IMR-90 (cell line): ENCODE results near the gene PSMD2. TPM values are rescaled to one million over a fixed set of nuclear protein-coding genes. Genes with fewer than 3 reads are reported as not detected.

Experiments
- ATAC-seq: fragments of 200-7000 bp; cut with Tn5 transposase; 2 replicates; pipeline ENCODE4 v1.9.1; 2020; ENCODE audit warnings: low read depth, mild to moderate bottlenecking, moderate library complexity
- BruUV-seq: library from RNA; stranded (reverse); fragments of 400-500 nt; replicated peaks from 2 replicates; lab custom pipeline; 2021; lab: Mats Ljungman, UMichigan
- CTCF ChIA-PET: fragments of 300-600 bp; formaldehyde crosslinking; extraction: SDS; loops from one replicate; lab custom pipeline; 2021; ENCODE audit warnings: antibody characterized with exemption; lab: Yijun Ruan, JAX
- POLR2A ChIA-PET: fragments of 300-600 bp; sonication (Branson Sonifier 250); formaldehyde crosslinking; loops from one replicate; lab custom pipeline; 2022; ENCODE audit warnings: antibody characterized with exemption; ENCODE audit not compliant: unreplicated experiment; lab: Charles Lee
- DNase-seq: peaks from one replicate; pipeline ENCODE4 v3.0.0; 2013
- H2AFZ ChIP-seq: replicated peaks from 2 replicates; pipeline ENCODE3; 2013; ENCODE audit warnings: low read length, mild to moderate bottlenecking; ENCODE audit not compliant: poor library complexity
- H2AK5ac ChIP-seq: 2 replicates; pipeline ENCODE4 v1.6.1; 2013; ENCODE audit warnings: low read depth, low read length, inconsistent platforms
- H2AK9ac ChIP-seq: replicated peaks from 2 replicates; pipeline ENCODE3; 2013; ENCODE audit warnings: mild to moderate bottlenecking, low read depth, low read length, moderate library complexity; ENCODE audit not compliant: poor library complexity
- H2BK120ac ChIP-seq: 2 replicates; pipeline ENCODE4 v1.6.1; 2013; ENCODE audit warnings: low read depth, low read length, inconsistent platforms
- H2BK15ac ChIP-seq: 3 replicates; pipeline ENCODE4 v1.6.1; 2013; ENCODE audit warnings: low read depth, low read length, inconsistent platforms
- H2BK20ac ChIP-seq: 2 replicates; pipeline ENCODE4 v1.6.1; 2013; ENCODE audit warnings: low read depth, mild to moderate bottlenecking, inconsistent platforms, low read length, moderate library complexity
- H2BK5ac ChIP-seq: 2 replicates; pipeline ENCODE4 v1.6.1; 2013; ENCODE audit warnings: mild to moderate bottlenecking, low read depth, low read length, inconsistent platforms; ENCODE audit not compliant: poor library complexity, severe bottlenecking
- H3K14ac ChIP-seq: replicated peaks from 2 replicates; pipeline ENCODE4 v1.6.1; 2013; ENCODE audit warnings: low read depth, low read length, inconsistent platforms
- H3K18ac ChIP-seq: 2 replicates; pipeline ENCODE4 v1.6.1; 2013; ENCODE audit warnings: low read depth, low read length, control low read depth
- H3K23ac ChIP-seq: 2 replicates; pipeline ENCODE4 v1.6.1; 2013; ENCODE audit warnings: low read depth, low read length, inconsistent platforms
- H3K27ac ChIP-seq: 2 replicates; pipeline ENCODE4 v1.5.1; 2013; ENCODE audit warnings: mild to moderate bottlenecking, control low read depth, low read length; ENCODE audit not compliant: insufficient read depth
- H3K27me3 ChIP-seq: 2 replicates; pipeline ENCODE4 v1.6.1; 2013; ENCODE audit warnings: low read length; ENCODE audit not compliant: control insufficient read depth, insufficient read depth
- H3K36me3 ChIP-seq: 2 replicates; pipeline ENCODE4 v1.6.1; 2013; ENCODE audit warnings: low read length, mixed read lengths; ENCODE audit not compliant: control insufficient read depth, insufficient read depth
- H3K4ac ChIP-seq: 2 replicates; pipeline ENCODE4 v1.6.1; 2013; ENCODE audit warnings: low read depth, low read length, inconsistent platforms
- H3K4me1 ChIP-seq: 2 replicates; pipeline ENCODE4 v1.6.1; 2013; ENCODE audit warnings: low read length, mixed read lengths; ENCODE audit not compliant: control insufficient read depth, insufficient read depth
- H3K4me2 ChIP-seq: 2 replicates; pipeline ENCODE4 v1.6.1; 2013; ENCODE audit warnings: low read depth, mild to moderate bottlenecking, control low read depth, low read length, moderate library complexity
- H3K4me3 ChIP-seq: 2 replicates; pipeline ENCODE4 v1.5.1; 2013; ENCODE audit warnings: low read depth, mild to moderate bottlenecking, control low read depth, low read length, moderate library complexity; ENCODE audit not compliant: insufficient read depth
- H3K56ac ChIP-seq: 2 replicates; pipeline ENCODE4 v1.6.1; 2013; ENCODE audit warnings: low read length, inconsistent platforms; ENCODE audit not compliant: insufficient read depth; ENCODE audit errors: extremely low read depth
- H3K79me1 ChIP-seq, 2 experiments: 2 replicates each; pipeline ENCODE4 v1.6.1; 2013; ENCODE audit warnings: low read length in 2 of 2, inconsistent platforms in 1 of 2, low read depth in 1 of 2
- H3K9ac ChIP-seq: 2 replicates; pipeline ENCODE4 v1.6.1; 2013; ENCODE audit warnings: low read depth, low read length, control low read depth
- H3K9me1 ChIP-seq: 2 replicates; pipeline ENCODE4 v1.6.1; 2013; ENCODE audit warnings: low read length, inconsistent platforms; ENCODE audit not compliant: insufficient read depth
- H3K9me3 ChIP-seq: 2 replicates; pipeline ENCODE4 v1.6.1; 2013; ENCODE audit warnings: low read length; ENCODE audit not compliant: control insufficient read depth, insufficient read depth
- H4K20me1 ChIP-seq: 2 replicates; pipeline ENCODE4 v1.6.1; 2013; ENCODE audit warnings: low read length, inconsistent platforms; ENCODE audit not compliant: insufficient read depth
- H4K5ac ChIP-seq: 2 replicates; pipeline ENCODE4 v1.6.1; 2013; ENCODE audit warnings: mild to moderate bottlenecking, low read depth, low read length, control low read depth
- H4K8ac ChIP-seq, 2 experiments: 2 replicates each; pipeline ENCODE4 v1.6.1; 2013; ENCODE audit warnings: low read depth in 2 of 2, low read length in 2 of 2, control low read depth in 1 of 2, inconsistent platforms in 1 of 2
- H4K91ac ChIP-seq: 2 replicates; pipeline ENCODE4 v1.6.1; 2013; ENCODE audit warnings: low read depth, low read length, inconsistent platforms; ENCODE audit not compliant: insufficient read depth
- BHLHE40 ChIP-seq: fragments of 150-350 bp; IDR thresholded peaks from 2 replicates; pipeline ENCODE4 v1.6.1; 2016; ENCODE audit warnings: mild to moderate bottlenecking, low read depth, low read length
- CEBPB ChIP-seq: IDR thresholded peaks from 2 replicates; pipeline ENCODE4 v1.6.1; 2012; ENCODE audit warnings: low read depth, low read length, improper control_type of control experiment
- MXI1 ChIP-seq: IDR thresholded peaks from 2 replicates; pipeline ENCODE4 v1.6.1; 2012; ENCODE audit warnings: low read depth, mild to moderate bottlenecking, low read length, moderate library complexity, borderline replicate concordance
- POLR2A ChIP-seq: IDR thresholded peaks from 2 replicates; pipeline ENCODE4 v1.6.1; 2012; ENCODE audit warnings: mild to moderate bottlenecking, low read depth, low read length
- RAD21 ChIP-seq: IDR thresholded peaks from 2 replicates; pipeline ENCODE4 v1.6.1; 2012; ENCODE audit warnings: low read length, improper control_type of control experiment
- RFX5 ChIP-seq: IDR thresholded peaks from 2 replicates; pipeline ENCODE4 v1.8.0; 2012; ENCODE audit warnings: low read depth, mild to moderate bottlenecking, low read length, moderate library complexity
- SMC3 ChIP-seq: fragments of 150-350 bp; IDR thresholded peaks from 2 replicates; pipeline ENCODE4 v1.6.1; 2016; ENCODE audit warnings: low read depth, mild to moderate bottlenecking, antibody characterized with exemption, low read length, moderate library complexity
- WGBS, 2 experiments: methylation state at CpG; one replicate each; pipeline versions ENCODE4 v1.1.5 to v1.1.7; 2013; ENCODE audit warnings: missing lambda C conversion rate in 2 of 2; ENCODE audit not compliant: insufficient read length in 1 of 2; ENCODE audit errors: extremely low coverage in 2 of 2; 5-methylcytosine and 5-hydroxymethylcytosine counted together
- dilution Hi-C: fragments of 300-500 bp; cut with HindIII; formaldehyde crosslinking; loops from one replicate; pipeline ENCODE4 v1.14.3; 2018; ENCODE audit warnings: low sequenced_read_pairs; ENCODE audit not compliant: unreplicated experiment
- in situ Hi-C: fragments of 300-500 bp; cut with MboI; formaldehyde crosslinking; loops from 3 replicates; pipeline ENCODE4 v1.14.3; 2019; ENCODE audit warnings: low sequenced_read_pairs, inconsistent platforms, mixed read lengths
- intact Hi-C: fragments of 100-400 bp; cut with micrococcal nuclease; formaldehyde crosslinking; loops from 2 replicates; pipeline ENCODE4 v1.10.0; 2022
- polyA plus RNA-seq, 3 experiments: library from polyadenylated mRNA; depleted of rRNA; stranded (reverse); fragments of >200 nt; gene quantifications; 2 replicates each; pipeline ENCODE4 v1.2.3, GENCODE V29; 2012; ENCODE audit warnings: low replicate concordance in 1 of 3
- total RNA-seq: library from RNA; depleted of rRNA; stranded (reverse); fragments of >200 nt; gene quantifications from 2 replicates; pipeline ENCODE4 v1.2.3, GENCODE V29; 2012
- TF ChIP-seq, protein P1 (sequence below): fragments of 150-350 bp; IDR thresholded peaks from 2 replicates; pipeline ENCODE4 v1.6.1; 2017; ENCODE audit warnings: mild to moderate bottlenecking, antibody characterized with exemption, low read length, low read depth

The PSMD2 gene
- total and polyA plus RNA-seq, 2 of the 4 experiments (the other 2 are of a cell fraction) = 514 to 872 TPM

DNA sequence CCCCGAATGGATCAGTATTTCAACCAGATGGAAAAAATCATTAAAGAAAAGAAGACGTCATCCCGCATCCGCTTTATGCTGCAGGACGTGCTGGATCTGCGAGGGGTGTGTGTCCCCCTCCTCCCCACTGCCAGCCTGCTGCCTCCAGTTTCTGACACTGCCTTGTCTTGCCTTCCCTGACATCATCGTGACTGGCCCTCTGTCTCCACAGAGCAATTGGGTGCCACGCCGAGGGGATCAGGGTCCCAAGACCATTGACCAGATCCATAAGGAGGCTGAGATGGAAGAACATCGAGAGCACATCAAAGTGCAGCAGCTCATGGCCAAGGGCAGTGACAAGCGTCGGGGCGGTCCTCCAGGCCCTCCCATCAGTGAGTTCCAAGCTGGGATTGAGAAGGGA, 26.2 kb downstream of the PSMD2 start:
- Histone ChIP-seq H3K9ac (no peak overlapping the region), H3K4ac (no peak overlapping the region), H3K23ac (no peak overlapping the region), H3K27ac (no peak overlapping the region), H3K4me1 (peaks cover 1% of the 10 kb centered on the region), H2BK5ac (no peak overlapping the region), H3K27me3 (no peaks in the 10 kb centered on the region), H4K20me1 (peaks cover 76% of the 10 kb centered on the region), H3K36me3 (peaks cover 90% of the 10 kb centered on the region), H3K18ac (no peak overlapping the region), H4K8ac (no peak overlapping the region), H3K79me1 (peaks cover 44 to 84% of the 10 kb centered on the region in 2 experiments), H4K5ac (no peak overlapping the region), H3K4me2 (no peak overlapping the region), H2AFZ (peak overlapping the region; percentile 6), H3K9me1 (peaks cover 26% of the 10 kb centered on the region; the same call in 1 of the 2 replicates), H3K9me3 (no peaks in the 10 kb centered on the region), H2AK5ac (no peak overlapping the region), H3K4me3 (no peak overlapping the region), H2BK20ac (no peak overlapping the region), H4K91ac (no peak overlapping the region), H2AK9ac (no peak overlapping the region), H2BK120ac (no peak overlapping the region), H2BK15ac (no peak overlapping the region), H3K14ac (no peak overlapping the region), H3K56ac (no peak overlapping the region)
- DNase-seq = no peak
- BruUV-seq = no TSS peak
- ATAC-seq = no peak
- ChIA-PET POLR2A (no interaction called here), CTCF (interaction anchor here (1.0 kb wide), 1 partner anchor 14 kb away, joined by 6 read pairs; no protein-coding TSS in a partner anchor)
- intact Hi-C loops = no loop called here
- dilution Hi-C loops = no loop called here
- in situ Hi-C loops = no loop called here
- WGBS, 2 experiments = 96% methylated on average over 11 of the region's 13 CpGs; no CpG with 5 or more reads in 1 of the 2 experiments
- no peak for TF ChIP-seq BHLHE40
- no peak for TF ChIP-seq MXI1
- TF ChIP-seq SMC3 = no peak
- no peak for TF ChIP-seq CEBPB
- no peak for TF ChIP-seq RFX5
- TF ChIP-seq POLR2A = no peak
- TF ChIP-seq RAD21 = no peak
- TF ChIP-seq, protein P1, sequence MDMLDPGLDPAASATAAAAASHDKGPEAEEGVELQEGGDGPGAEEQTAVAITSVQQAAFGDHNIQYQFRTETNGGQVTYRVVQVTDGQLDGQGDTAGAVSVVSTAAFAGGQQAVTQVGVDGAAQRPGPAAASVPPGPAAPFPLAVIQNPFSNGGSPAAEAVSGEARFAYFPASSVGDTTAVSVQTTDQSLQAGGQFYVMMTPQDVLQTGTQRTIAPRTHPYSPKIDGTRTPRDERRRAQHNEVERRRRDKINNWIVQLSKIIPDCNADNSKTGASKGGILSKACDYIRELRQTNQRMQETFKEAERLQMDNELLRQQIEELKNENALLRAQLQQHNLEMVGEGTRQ = no peak
